Body of pancreas (tissue), 4 donors: ENCODE data around the gene FBXO41.

Source experiments
- CTCF ChIP-seq, 7 experiments: fragments of 450-650 bp in 4 of 7; fragments of 200-600 bp in 3 of 7; sonication (generic) in 3 of 7; IDR thresholded peaks; one replicate each; pipeline ENCODE4 v1.5.1; 2016 to 2019; ENCODE audit warnings: antibody characterized with exemption in 7 of 7
- POLR2A ChIP-seq, 3 donors: fragments of 450-650 bp; IDR thresholded peaks; one replicate each; pipeline ENCODE4 v1.6.1; 2016; ENCODE audit warnings: antibody characterized with exemption in 3 of 3, mild to moderate bottlenecking in 2 of 3

GRCh38 chr2:73259276-73259675 is 25.0 kb downstream of the FBXO41 start:
- TF ChIP-seq CTCF (IDR thresholded peaks at IDR 0.05) (no peak), POLR2A (IDR thresholded peaks at IDR 0.05) (no peak)
